HUDEP-2 (cell line): ENCODE results near the gene MEIOSIN.
"Not testable (repeated sequence)": the region's sequence is repeated elsewhere in the genome, so short reads cannot be mapped to it uniquely, and the experiment has no call there.

Experiments used
- DNase-seq, 76 experiments: peaks; one replicate each; lab custom pipeline; 2025; ENCODE audit not compliant: unreplicated experiment in 76 of 76; lab: John Stamatoyannopoulos, UW

The MEIOSIN gene

GRCh38 chr19:45793178-45793564 lies 59.9 kb downstream of the MEIOSIN start:
- DNase-seq = no peak

GRCh38 chr19:45793876-45794275 lies 60.6 kb downstream of the MEIOSIN start:
- no peak for DNase-seq

- no peak for DNase-seq
Observed at GRCh38 chr19:45794627-45795026, 61.4 kb downstream of the MEIOSIN start.

- DNase-seq = peak in 34 of 76 experiments; percentile 10 to 67 (median 33)
Observed at GRCh38 chr19:45798995-45799517, 65.8 kb downstream of the MEIOSIN start.

- DNase-seq = not testable (repeated sequence)
Observed at GRCh38 chr19:45799541-45799940, 66.3 kb downstream of the MEIOSIN start.

GRCh38 chr19:45800070-45800553 lies 66.9 kb downstream of the MEIOSIN start:
- DNase-seq = no peak

GRCh38 chr19:45801603-45802175 lies 68.5 kb downstream of the MEIOSIN start:
- DNase-seq = no peak

GRCh38 chr19:45804140-45804958 lies 71.1 kb downstream of the MEIOSIN start:
- DNase-seq = no peak

GRCh38 chr19:45804959-45805230 lies 71.7 kb downstream of the MEIOSIN start:
- no peak for DNase-seq

- no peak for DNase-seq
Observed at GRCh38 chr19:45805719-45806118, 72.5 kb downstream of the MEIOSIN start.

- peak in 2 of 76 experiments; percentile 13 to 37 for DNase-seq
Observed at GRCh38 chr19:45809643-45810159, 76.5 kb downstream of the MEIOSIN start.

GRCh38 chr19:45812297-45812696 lies 79.1 kb downstream of the MEIOSIN start:
- no peak for DNase-seq
